ENCODE results near the gene DDX17.

GRCh38 chr22:38464992-38465672 is 41.0 kb downstream of the DDX17 start:
- TF ChIP-seq CTCF (IDR thresholded peaks at IDR 0.05) (no peak), POLR2A (IDR thresholded peaks at IDR 0.05) (no peak)

Measured in lower leg skin (tissue), 3 donors.